DOHH2 (cell line): ENCODE measurements around the gene RPTOR.
A peak's percentile ranks its signal among the peaks of the same experiment; 100 is the strongest.

ENCODE experiments used
- H3F3A ChIP-seq: fragments of 200-600 bp; sonication (generic), shearing (Covaris generic); 2 replicates; pipeline ENCODE4 v1.6.0; 2016; ENCODE audit warnings: antibody characterized with exemption, mild to moderate bottlenecking; ENCODE audit not compliant: control insufficient read depth, insufficient read depth
- H3K27ac ChIP-seq: fragments of 200-600 bp; sonication (generic); 2 replicates; pipeline ENCODE4 v1.5.1; 2014; ENCODE audit warnings: low read depth, mild to moderate bottlenecking, low read length, moderate library complexity
- H3K27me3 ChIP-seq: fragments of 200-600 bp; sonication (generic); 2 replicates; pipeline ENCODE4 v1.6.1; 2014; ENCODE audit warnings: mild to moderate bottlenecking, low read length, mixed read lengths; ENCODE audit not compliant: control insufficient read depth
- H3K36me3 ChIP-seq: fragments of 200-600 bp; sonication (generic); 2 replicates; pipeline ENCODE4 v1.6.1; 2014; ENCODE audit warnings: mild to moderate bottlenecking, low read length, moderate library complexity, mixed read lengths; ENCODE audit not compliant: control insufficient read depth
- H3K4me1 ChIP-seq: fragments of 200-600 bp; sonication (generic); 2 replicates; pipeline ENCODE4 v1.6.1; 2014; ENCODE audit warnings: mild to moderate bottlenecking, low read length, mixed read lengths; ENCODE audit not compliant: control insufficient read depth
- H3K4me2 ChIP-seq: fragments of 200-600 bp; sonication (generic); 2 replicates; pipeline ENCODE4 v1.6.0; 2014; ENCODE audit warnings: mild to moderate bottlenecking, low read length, moderate library complexity
- H3K4me3 ChIP-seq: fragments of 200-600 bp; sonication (generic); 2 replicates; pipeline ENCODE4 v1.5.1; 2014; ENCODE audit warnings: mild to moderate bottlenecking, low read length, mixed read lengths
- H3K79me2 ChIP-seq: fragments of 200-600 bp; sonication (generic); 2 replicates; pipeline ENCODE4 v1.6.1; 2014; ENCODE audit warnings: mild to moderate bottlenecking, low read length, mixed read lengths; ENCODE audit not compliant: control insufficient read depth
- H3K9me2 ChIP-seq: fragments of 200-600 bp; sonication (generic); replicated peaks from 2 replicates; pipeline ENCODE4 v1.6.1; 2014; ENCODE audit warnings: mild to moderate bottlenecking, low read length, mixed read lengths; ENCODE audit not compliant: control insufficient read depth
- H3K9me3 ChIP-seq: fragments of 200-600 bp; sonication (generic); 2 replicates; pipeline ENCODE4 v1.6.1; 2014; ENCODE audit warnings: antibody characterized with exemption, low read length, mixed read lengths; ENCODE audit not compliant: control insufficient read depth, insufficient read depth
- H4K20me1 ChIP-seq: fragments of 200-600 bp; sonication (generic); 2 replicates; pipeline ENCODE4 v1.6.0; 2014; ENCODE audit warnings: low read depth, mild to moderate bottlenecking, antibody characterized with exemption, low read length, moderate library complexity; ENCODE audit not compliant: control insufficient read depth, insufficient read depth
- EZH2phosphoT487 ChIP-seq: fragments of 200-600 bp; sonication (generic); IDR thresholded peaks from 2 replicates; pipeline ENCODE4 v1.6.1; 2017; ENCODE audit warnings: borderline replicate concordance, mild to moderate bottlenecking, antibody characterized with exemption, low read length, moderate library complexity, mixed read lengths
- TF ChIP-seq, protein P1 (sequence below): fragments of 200-600 bp; sonication (generic); IDR thresholded peaks from one replicate; pipeline ENCODE4 v1.5.1; 2014; ENCODE audit warnings: antibody characterized with exemption, mild to moderate bottlenecking, low read depth, low read length; ENCODE audit not compliant: poor library complexity, severe bottlenecking

The RPTOR gene

GRCh38 chr17:80781807-80782277, 237.2 kb downstream of the RPTOR start:
- Histone ChIP-seq H3K36me3 (peaks cover 39% of the 10 kb centered on the region), H3K4me2 (peak overlapping the region; percentile 99)

DNA sequence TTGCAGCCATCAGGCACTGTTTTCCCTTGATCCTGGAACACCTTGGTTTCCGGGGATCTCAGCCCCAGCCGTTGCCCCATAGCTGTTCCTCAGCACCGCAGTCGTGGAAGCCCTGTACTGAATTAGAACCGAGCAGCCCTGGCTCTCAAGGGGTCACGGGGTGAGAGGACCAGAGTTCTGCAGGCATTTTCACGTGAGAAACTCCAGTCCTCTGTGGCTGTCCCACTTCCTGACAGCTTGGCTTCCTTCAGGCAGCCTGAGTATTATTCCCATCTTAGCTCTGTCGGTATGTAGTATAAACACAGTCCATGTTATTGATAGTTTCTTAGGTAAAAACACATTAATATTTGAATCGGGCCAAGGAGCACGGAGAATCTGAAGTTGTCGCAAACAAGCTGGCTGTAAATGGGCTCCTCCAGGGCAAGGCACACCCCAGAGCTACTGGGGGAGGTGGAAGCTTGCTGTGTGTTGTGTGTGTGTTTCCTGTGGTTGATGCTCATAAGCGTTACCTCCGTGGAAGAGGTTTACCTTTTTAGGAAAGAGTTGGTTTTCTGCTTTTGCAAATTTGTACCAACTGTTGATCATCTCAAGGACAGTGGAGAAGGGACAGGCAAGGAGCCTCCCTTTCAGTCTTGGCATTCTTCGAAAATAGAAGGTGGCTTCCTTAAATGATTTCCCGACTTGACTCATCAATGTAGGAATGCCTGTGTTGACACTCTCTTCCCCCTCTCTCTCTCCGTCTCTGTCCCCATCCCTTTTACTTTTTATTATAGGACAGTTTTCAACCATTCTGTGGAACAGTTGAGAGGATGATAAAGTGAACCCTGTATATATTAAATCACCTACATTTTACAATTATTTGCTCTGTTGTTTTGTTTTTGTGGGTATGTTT, 238.1 kb downstream of the RPTOR start:
- Histone ChIP-seq H3F3A (peaks cover 18% of the 10 kb centered on the region), H3K79me2 (peaks cover 68% of the 10 kb centered on the region), H3K36me3 (peaks cover 39% of the 10 kb centered on the region), H3K4me3 (peak overlapping the region; percentile 63), H3K4me2 (peak overlapping the region; percentile 99), H3K27ac (peak overlapping the region; percentile 100), H3K27me3 (no peaks in the 10 kb centered on the region), H3K9me3 (peaks cover 10% of the 10 kb centered on the region), H3K4me1 (peaks cover 77% of the 10 kb centered on the region), H4K20me1 (no peaks in the 10 kb centered on the region), H3K9me2 (no peaks in the 10 kb centered on the region)
- TF ChIP-seq, protein P1, sequence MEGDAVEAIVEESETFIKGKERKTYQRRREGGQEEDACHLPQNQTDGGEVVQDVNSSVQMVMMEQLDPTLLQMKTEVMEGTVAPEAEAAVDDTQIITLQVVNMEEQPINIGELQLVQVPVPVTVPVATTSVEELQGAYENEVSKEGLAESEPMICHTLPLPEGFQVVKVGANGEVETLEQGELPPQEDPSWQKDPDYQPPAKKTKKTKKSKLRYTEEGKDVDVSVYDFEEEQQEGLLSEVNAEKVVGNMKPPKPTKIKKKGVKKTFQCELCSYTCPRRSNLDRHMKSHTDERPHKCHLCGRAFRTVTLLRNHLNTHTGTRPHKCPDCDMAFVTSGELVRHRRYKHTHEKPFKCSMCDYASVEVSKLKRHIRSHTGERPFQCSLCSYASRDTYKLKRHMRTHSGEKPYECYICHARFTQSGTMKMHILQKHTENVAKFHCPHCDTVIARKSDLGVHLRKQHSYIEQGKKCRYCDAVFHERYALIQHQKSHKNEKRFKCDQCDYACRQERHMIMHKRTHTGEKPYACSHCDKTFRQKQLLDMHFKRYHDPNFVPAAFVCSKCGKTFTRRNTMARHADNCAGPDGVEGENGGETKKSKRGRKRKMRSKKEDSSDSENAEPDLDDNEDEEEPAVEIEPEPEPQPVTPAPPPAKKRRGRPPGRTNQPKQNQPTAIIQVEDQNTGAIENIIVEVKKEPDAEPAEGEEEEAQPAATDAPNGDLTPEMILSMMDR = no peak

More at GRCh38 chr17:80781807-80782277, 237.2 kb downstream of the RPTOR start:
- peaks cover 24% of the 10 kb centered on the region for H3F3A ChIP-seq
- peak overlapping the region; percentile 78 for H3K4me3 ChIP-seq
- H4K20me1 ChIP-seq = no peaks in the 10 kb centered on the region
- H3K27me3 ChIP-seq = no peaks in the 10 kb centered on the region
- TF ChIP-seq, protein P1 = no peak
- peaks cover 1% of the 10 kb centered on the region; the same call in 1 of the 2 replicates for H3K9me3 ChIP-seq
- no peaks in the 10 kb centered on the region for H3K9me2 ChIP-seq
- H3K4me1 ChIP-seq = peaks cover 77% of the 10 kb centered on the region
- peaks cover 65% of the 10 kb centered on the region for H3K79me2 ChIP-seq
- peak overlapping the region; percentile 100 for H3K27ac ChIP-seq

GRCh38 chr17:80783486-80783885, 238.8 kb downstream of the RPTOR start:
- no peak overlapping the region for H3K4me3 ChIP-seq
- H3K27ac ChIP-seq = peak overlapping the region; percentile 100
- peak overlapping the region; percentile 99 for H3K4me2 ChIP-seq
- peaks cover 67% of the 10 kb centered on the region for H3K79me2 ChIP-seq
- peaks cover 18% of the 10 kb centered on the region for H3F3A ChIP-seq
- H3K9me3 ChIP-seq = peaks cover 12% of the 10 kb centered on the region
- no peaks in the 10 kb centered on the region for H4K20me1 ChIP-seq
- H3K36me3 ChIP-seq = peaks cover 35% of the 10 kb centered on the region
- no peak for TF ChIP-seq EZH2phosphoT487
- TF ChIP-seq, protein P1 = no peak
- peaks cover 76% of the 10 kb centered on the region for H3K4me1 ChIP-seq
- H3K27me3 ChIP-seq = no peaks in the 10 kb centered on the region
- no peaks in the 10 kb centered on the region for H3K9me2 ChIP-seq
